GM23338 (cell line): Measurements from ENCODE around the gene BRCA1. TPM values are rescaled to one million over a fixed set of nuclear protein-coding genes. Genes with fewer than 3 reads are reported as not detected.

Source experiments
- ATAC-seq: fragments of 200-7000 bp; cut with Tn5 transposase; 3 replicates; pipeline ENCODE4 v1.9.1; 2020
- DNase-seq: peaks from one replicate; pipeline ENCODE4 v3.0.0-alpha.2; 2015; ENCODE audit warnings: low spot score
- H2AFZ ChIP-seq: fragments of 200-600 bp; sonication (generic); 2 replicates; pipeline ENCODE4 v1.8.0; 2016; ENCODE audit warnings: antibody characterized with exemption, mild to moderate bottlenecking, moderate library complexity
- H3F3A ChIP-seq: fragments of 200-600 bp; sonication (generic); replicated peaks from 2 replicates; pipeline ENCODE4 v1.8.0; 2017; ENCODE audit warnings: antibody characterized with exemption, mixed run types, low read depth
- H3K27ac ChIP-seq: fragments of 200-600 bp; sonication (generic); 2 replicates; pipeline ENCODE4 v1.6.1; 2016; ENCODE audit warnings: low read depth
- H3K27me3 ChIP-seq: fragments of 200-600 bp; sonication (generic); 2 replicates; pipeline ENCODE4 v1.8.0; 2016; ENCODE audit warnings: mild to moderate bottlenecking, mixed run types, moderate library complexity; ENCODE audit not compliant: insufficient read depth
- H3K36me3 ChIP-seq: fragments of 200-600 bp; sonication (generic); 2 replicates; pipeline ENCODE4 v1.8.0; 2016; ENCODE audit warnings: mild to moderate bottlenecking; ENCODE audit not compliant: insufficient read depth
- H3K4me1 ChIP-seq: fragments of 200-600 bp; sonication (generic); 2 replicates; pipeline ENCODE4 v1.8.0; 2016; ENCODE audit warnings: mild to moderate bottlenecking, moderate library complexity; ENCODE audit not compliant: insufficient read depth
- H3K4me2 ChIP-seq: fragments of 200-600 bp; sonication (generic); 2 replicates; pipeline ENCODE4 v1.7.1; 2017; ENCODE audit warnings: mixed run types
- H3K4me3 ChIP-seq: fragments of 200-600 bp; sonication (generic); 2 replicates; pipeline ENCODE4 v1.6.1; 2016; ENCODE audit warnings: mixed run types
- H3K79me2 ChIP-seq: fragments of 200-600 bp; sonication (generic); replicated peaks from 2 replicates; pipeline ENCODE4 v1.8.0; 2017; ENCODE audit warnings: mild to moderate bottlenecking; ENCODE audit not compliant: insufficient read depth
- H3K9me2 ChIP-seq: fragments of 200-600 bp; sonication (generic); 2 replicates; pipeline ENCODE4 v1.8.0; 2017; ENCODE audit not compliant: insufficient read depth
- H4K20me1 ChIP-seq: fragments of 200-600 bp; sonication (generic); replicated peaks from 2 replicates; pipeline ENCODE4 v1.8.0; 2017; ENCODE audit warnings: mild to moderate bottlenecking; ENCODE audit not compliant: insufficient read depth
- H3K27ac Mint-ChIP-seq: 2 replicates; pipeline ENCODE4 v1.8.0; 2020; ENCODE audit warnings: inconsistent platforms, mild to moderate bottlenecking, moderate library complexity, mixed read lengths
- H3K27me3 Mint-ChIP-seq: 3 replicates; pipeline ENCODE4 v1.8.0; 2022; ENCODE audit warnings: low read depth, mild to moderate bottlenecking, moderate library complexity, mixed read lengths, inconsistent platforms; ENCODE audit not compliant: insufficient read depth, poor library complexity
- H3K36me3 Mint-ChIP-seq: 3 replicates; pipeline ENCODE4 v1.8.0; 2021; ENCODE audit warnings: low read depth, mild to moderate bottlenecking, inconsistent platforms, moderate library complexity, mixed read lengths
- H3K4me1 Mint-ChIP-seq: 3 replicates; pipeline ENCODE4 v1.8.0; 2020; ENCODE audit warnings: mild to moderate bottlenecking, inconsistent platforms, mixed read lengths
- H3K4me3 Mint-ChIP-seq: 3 replicates; pipeline ENCODE4 v1.8.0; 2021; ENCODE audit warnings: moderate library complexity, mild to moderate bottlenecking, inconsistent platforms, mixed read lengths
- H3K9me3 Mint-ChIP-seq: 3 replicates; pipeline ENCODE4 v1.8.0; 2020; ENCODE audit warnings: moderate library complexity, mild to moderate bottlenecking, inconsistent platforms, mixed read lengths
- CREB1 ChIP-seq: fragments of 250-450 bp; sonication (Bioruptor Pico); IDR thresholded peaks from 2 replicates; pipeline ENCODE4 v1.5.0; 2020; ENCODE audit warnings: low read depth, mild to moderate bottlenecking, moderate library complexity
- JUNB ChIP-seq: IDR thresholded peaks from one replicate; pipeline ENCODE4 v1.6.1; 2016; ENCODE audit warnings: antibody characterized with exemption; ENCODE audit not compliant: unreplicated experiment
- NANOG ChIP-seq: IDR thresholded peaks from 2 replicates; pipeline ENCODE4 v1.6.1; 2016; ENCODE audit warnings: antibody characterized with exemption, borderline replicate concordance
- STAT1 ChIP-seq: IDR thresholded peaks from one replicate; pipeline ENCODE4 v1.6.1; 2016; ENCODE audit warnings: antibody characterized with exemption; ENCODE audit not compliant: unreplicated experiment
- polyA plus RNA-seq: library from polyadenylated mRNA; unstranded; fragments of >200 nt; fragmentation: Nextera tagmentation; extraction: Ambion mirVana; gene quantifications from 2 replicates; pipeline ENCODE4 v1.2.1, GENCODE V29; 2016
- total RNA-seq: library from RNA; depleted of rRNA; stranded (reverse); fragments of >200 nt; shearing (Covaris generic); gene quantifications from 2 replicates; pipeline ENCODE4 v1.2.3, GENCODE V29; 2014
- TF ChIP-seq, protein P1 (sequence below), 2 experiments: fragments of 200-600 bp in 1 of 2; sonication (generic) in 1 of 2; conservative IDR thresholded peaks; 2 replicates each; pipeline versions ENCODE4 v1.5.1 to v1.6.1; 2016 to 2017; ENCODE audit warnings: antibody characterized with exemption in 2 of 2, low read depth in 2 of 2, mild to moderate bottlenecking in 2 of 2, moderate library complexity in 1 of 2
- TF ChIP-seq, protein P2 (sequence below): IDR thresholded peaks from one replicate; pipeline ENCODE4 v1.6.1; 2018; ENCODE audit warnings: antibody characterized with exemption; ENCODE audit not compliant: unreplicated experiment
- TF ChIP-seq, protein P3 (sequence below): fragments of 250-450 bp; sonication (Bioruptor Pico); IDR thresholded peaks from 2 replicates; pipeline ENCODE4 v1.5.0; 2020; ENCODE audit warnings: mild to moderate bottlenecking, moderate library complexity

Gene BRCA1
- total and polyA plus RNA-seq, 2 experiments from 2014 or later, result 43.2 to 45.9 TPM

GRCh38 chr17:43069368-43069898 lies 55.7 kb downstream of the BRCA1 start:
- ATAC-seq, result no peak
- no peaks in the 10 kb centered on the region for H3K9me3 Mint-ChIP-seq

More at GRCh38 chr17:43069368-43069898, 55.7 kb downstream of the BRCA1 start:
- Mint-ChIP-seq H3K27ac (peak overlapping the region; percentile 86; the same call in 1 of the 2 replicates), H3K27me3 (no peaks in the 10 kb centered on the region), H3K4me1 (peaks cover 12% of the 10 kb centered on the region), H3K4me3 (no peak overlapping the region), H3K36me3 (peaks cover 37% of the 10 kb centered on the region)
- H3F3A ChIP-seq, result peaks cover 10% of the 10 kb centered on the region
- no peak for DNase-seq
- no peak overlapping the region for H3K4me2 ChIP-seq
- no peak overlapping the region for H3K4me3 ChIP-seq
- no peaks in the 10 kb centered on the region for H3K27me3 ChIP-seq
- H4K20me1 ChIP-seq, result no peaks in the 10 kb centered on the region
- peak overlapping the region; percentile 56 for H3K27ac ChIP-seq
- H2AFZ ChIP-seq, result no peak overlapping the region
- H3K36me3 ChIP-seq, result peaks cover 7% of the 10 kb centered on the region
- H3K9me2 ChIP-seq, result no peaks in the 10 kb centered on the region
- H3K79me2 ChIP-seq, result no peaks in the 10 kb centered on the region
- TF ChIP-seq NANOG (no peak), JUNB (no peak), CREB1 (CRISPR knock-in tag) (no peak), STAT1 (no peak)
- TF ChIP-seq, protein P1, sequence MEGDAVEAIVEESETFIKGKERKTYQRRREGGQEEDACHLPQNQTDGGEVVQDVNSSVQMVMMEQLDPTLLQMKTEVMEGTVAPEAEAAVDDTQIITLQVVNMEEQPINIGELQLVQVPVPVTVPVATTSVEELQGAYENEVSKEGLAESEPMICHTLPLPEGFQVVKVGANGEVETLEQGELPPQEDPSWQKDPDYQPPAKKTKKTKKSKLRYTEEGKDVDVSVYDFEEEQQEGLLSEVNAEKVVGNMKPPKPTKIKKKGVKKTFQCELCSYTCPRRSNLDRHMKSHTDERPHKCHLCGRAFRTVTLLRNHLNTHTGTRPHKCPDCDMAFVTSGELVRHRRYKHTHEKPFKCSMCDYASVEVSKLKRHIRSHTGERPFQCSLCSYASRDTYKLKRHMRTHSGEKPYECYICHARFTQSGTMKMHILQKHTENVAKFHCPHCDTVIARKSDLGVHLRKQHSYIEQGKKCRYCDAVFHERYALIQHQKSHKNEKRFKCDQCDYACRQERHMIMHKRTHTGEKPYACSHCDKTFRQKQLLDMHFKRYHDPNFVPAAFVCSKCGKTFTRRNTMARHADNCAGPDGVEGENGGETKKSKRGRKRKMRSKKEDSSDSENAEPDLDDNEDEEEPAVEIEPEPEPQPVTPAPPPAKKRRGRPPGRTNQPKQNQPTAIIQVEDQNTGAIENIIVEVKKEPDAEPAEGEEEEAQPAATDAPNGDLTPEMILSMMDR (conservative IDR thresholded peaks at IDR 0.05; ENCODE audit: low read depth in 2 of 2), result no peak
- TF ChIP-seq, protein P2, sequence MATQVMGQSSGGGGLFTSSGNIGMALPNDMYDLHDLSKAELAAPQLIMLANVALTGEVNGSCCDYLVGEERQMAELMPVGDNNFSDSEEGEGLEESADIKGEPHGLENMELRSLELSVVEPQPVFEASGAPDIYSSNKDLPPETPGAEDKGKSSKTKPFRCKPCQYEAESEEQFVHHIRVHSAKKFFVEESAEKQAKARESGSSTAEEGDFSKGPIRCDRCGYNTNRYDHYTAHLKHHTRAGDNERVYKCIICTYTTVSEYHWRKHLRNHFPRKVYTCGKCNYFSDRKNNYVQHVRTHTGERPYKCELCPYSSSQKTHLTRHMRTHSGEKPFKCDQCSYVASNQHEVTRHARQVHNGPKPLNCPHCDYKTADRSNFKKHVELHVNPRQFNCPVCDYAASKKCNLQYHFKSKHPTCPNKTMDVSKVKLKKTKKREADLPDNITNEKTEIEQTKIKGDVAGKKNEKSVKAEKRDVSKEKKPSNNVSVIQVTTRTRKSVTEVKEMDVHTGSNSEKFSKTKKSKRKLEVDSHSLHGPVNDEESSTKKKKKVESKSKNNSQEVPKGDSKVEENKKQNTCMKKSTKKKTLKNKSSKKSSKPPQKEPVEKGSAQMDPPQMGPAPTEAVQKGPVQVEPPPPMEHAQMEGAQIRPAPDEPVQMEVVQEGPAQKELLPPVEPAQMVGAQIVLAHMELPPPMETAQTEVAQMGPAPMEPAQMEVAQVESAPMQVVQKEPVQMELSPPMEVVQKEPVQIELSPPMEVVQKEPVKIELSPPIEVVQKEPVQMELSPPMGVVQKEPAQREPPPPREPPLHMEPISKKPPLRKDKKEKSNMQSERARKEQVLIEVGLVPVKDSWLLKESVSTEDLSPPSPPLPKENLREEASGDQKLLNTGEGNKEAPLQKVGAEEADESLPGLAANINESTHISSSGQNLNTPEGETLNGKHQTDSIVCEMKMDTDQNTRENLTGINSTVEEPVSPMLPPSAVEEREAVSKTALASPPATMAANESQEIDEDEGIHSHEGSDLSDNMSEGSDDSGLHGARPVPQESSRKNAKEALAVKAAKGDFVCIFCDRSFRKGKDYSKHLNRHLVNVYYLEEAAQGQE, result no peak
- TF ChIP-seq, protein P3, sequence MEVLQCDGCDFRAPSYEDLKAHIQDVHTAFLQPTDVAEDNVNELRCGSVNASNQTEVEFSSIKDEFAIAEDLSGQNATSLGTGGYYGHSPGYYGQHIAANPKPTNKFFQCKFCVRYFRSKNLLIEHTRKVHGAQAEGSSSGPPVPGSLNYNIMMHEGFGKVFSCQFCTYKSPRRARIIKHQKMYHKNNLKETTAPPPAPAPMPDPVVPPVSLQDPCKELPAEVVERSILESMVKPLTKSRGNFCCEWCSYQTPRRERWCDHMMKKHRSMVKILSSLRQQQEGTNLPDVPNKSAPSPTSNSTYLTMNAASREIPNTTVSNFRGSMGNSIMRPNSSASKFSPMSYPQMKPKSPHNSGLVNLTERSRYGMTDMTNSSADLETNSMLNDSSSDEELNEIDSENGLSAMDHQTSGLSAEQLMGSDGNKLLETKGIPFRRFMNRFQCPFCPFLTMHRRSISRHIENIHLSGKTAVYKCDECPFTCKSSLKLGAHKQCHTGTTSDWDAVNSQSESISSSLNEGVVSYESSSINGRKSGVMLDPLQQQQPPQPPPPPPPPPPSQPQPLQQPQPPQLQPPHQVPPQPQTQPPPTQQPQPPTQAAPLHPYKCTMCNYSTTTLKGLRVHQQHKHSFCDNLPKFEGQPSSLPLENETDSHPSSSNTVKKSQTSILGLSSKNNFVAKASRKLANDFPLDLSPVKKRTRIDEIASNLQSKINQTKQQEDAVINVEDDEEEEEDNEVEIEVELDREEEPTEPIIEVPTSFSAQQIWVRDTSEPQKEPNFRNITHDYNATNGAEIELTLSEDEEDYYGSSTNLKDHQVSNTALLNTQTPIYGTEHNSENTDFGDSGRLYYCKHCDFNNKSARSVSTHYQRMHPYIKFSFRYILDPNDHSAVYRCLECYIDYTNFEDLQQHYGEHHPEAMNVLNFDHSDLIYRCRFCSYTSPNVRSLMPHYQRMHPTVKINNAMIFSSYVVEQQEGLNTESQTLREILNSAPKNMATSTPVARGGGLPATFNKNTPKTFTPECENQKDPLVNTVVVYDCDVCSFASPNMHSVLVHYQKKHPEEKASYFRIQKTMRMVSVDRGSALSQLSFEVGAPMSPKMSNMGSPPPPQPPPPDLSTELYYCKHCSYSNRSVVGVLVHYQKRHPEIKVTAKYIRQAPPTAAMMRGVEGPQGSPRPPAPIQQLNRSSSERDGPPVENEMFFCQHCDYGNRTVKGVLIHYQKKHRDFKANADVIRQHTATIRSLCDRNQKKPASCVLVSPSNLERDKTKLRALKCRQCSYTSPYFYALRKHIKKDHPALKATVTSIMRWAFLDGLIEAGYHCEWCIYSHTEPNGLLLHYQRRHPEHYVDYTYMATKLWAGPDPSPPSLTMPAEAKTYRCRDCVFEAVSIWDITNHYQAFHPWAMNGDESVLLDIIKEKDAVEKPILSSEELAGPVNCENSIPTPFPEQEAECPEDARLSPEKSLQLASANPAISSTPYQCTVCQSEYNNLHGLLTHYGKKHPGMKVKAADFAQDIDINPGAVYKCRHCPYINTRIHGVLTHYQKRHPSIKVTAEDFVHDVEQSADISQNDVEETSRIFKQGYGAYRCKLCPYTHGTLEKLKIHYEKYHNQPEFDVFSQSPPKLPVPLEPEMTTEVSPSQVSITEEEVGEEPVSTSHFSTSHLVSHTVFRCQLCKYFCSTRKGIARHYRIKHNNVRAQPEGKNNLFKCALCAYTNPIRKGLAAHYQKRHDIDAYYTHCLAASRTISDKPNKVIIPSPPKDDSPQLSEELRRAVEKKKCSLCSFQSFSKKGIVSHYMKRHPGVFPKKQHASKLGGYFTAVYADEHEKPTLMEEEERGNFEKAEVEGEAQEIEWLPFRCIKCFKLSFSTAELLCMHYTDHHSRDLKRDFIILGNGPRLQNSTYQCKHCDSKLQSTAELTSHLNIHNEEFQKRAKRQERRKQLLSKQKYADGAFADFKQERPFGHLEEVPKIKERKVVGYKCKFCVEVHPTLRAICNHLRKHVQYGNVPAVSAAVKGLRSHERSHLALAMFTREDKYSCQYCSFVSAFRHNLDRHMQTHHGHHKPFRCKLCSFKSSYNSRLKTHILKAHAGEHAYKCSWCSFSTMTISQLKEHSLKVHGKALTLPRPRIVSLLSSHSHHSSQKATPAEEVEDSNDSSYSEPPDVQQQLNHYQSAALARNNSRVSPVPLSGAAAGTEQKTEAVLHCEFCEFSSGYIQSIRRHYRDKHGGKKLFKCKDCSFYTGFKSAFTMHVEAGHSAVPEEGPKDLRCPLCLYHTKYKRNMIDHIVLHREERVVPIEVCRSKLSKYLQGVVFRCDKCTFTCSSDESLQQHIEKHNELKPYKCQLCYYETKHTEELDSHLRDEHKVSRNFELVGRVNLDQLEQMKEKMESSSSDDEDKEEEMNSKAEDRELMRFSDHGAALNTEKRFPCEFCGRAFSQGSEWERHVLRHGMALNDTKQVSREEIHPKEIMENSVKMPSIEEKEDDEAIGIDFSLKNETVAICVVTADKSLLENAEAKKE (CRISPR knock-in tag), result no peak
- H3K4me1 ChIP-seq, result peaks cover 7% of the 10 kb centered on the region
